Trophoblast cell (in vitro differentiated cells and primary cell): ENCODE results near the gene PGK1.
"Not testable (repeated sequence)": the region's sequence is repeated elsewhere in the genome, so short reads cannot be mapped to it uniquely, and the experiment has no call there.

Source experiments
- DNase-seq, 2 donors: peaks; one replicate each; pipeline ENCODE4 v3.0.0-alpha.2; 2016
- H2AFZ ChIP-seq: 2 replicates; pipeline ENCODE4 v1.6.1; 2013; ENCODE audit warnings: low read length, moderate library complexity, mild to moderate bottlenecking; ENCODE audit not compliant: insufficient read depth, poor library complexity
- H2AK5ac ChIP-seq: 2 replicates; pipeline ENCODE4 v1.6.1; 2013; ENCODE audit warnings: mild to moderate bottlenecking, low read length
- H2BK120ac ChIP-seq: 2 replicates; pipeline ENCODE4 v1.6.1; 2013; ENCODE audit warnings: low read length, mild to moderate bottlenecking, moderate library complexity; ENCODE audit not compliant: insufficient read depth, poor library complexity
- H2BK12ac ChIP-seq: 2 replicates; pipeline ENCODE4 v1.6.1; 2013; ENCODE audit warnings: mild to moderate bottlenecking, low read length, moderate library complexity
- H2BK5ac ChIP-seq: 2 replicates; pipeline ENCODE4 v1.6.1; 2013; ENCODE audit warnings: low read length, low read depth, moderate library complexity, mild to moderate bottlenecking; ENCODE audit not compliant: poor library complexity
- H3K14ac ChIP-seq: 2 replicates; pipeline ENCODE4 v1.6.1; 2013; ENCODE audit warnings: mild to moderate bottlenecking, low read length
- H3K18ac ChIP-seq: 2 replicates; pipeline ENCODE4 v1.6.1; 2013; ENCODE audit warnings: mild to moderate bottlenecking, low read length
- H3K23ac ChIP-seq: 2 replicates; pipeline ENCODE4 v1.6.1; 2013; ENCODE audit warnings: low read length
- H3K27ac ChIP-seq: 2 replicates; pipeline ENCODE4 v1.5.1; 2013; ENCODE audit warnings: low read depth, mild to moderate bottlenecking, inconsistent platforms, low read length, moderate library complexity
- H3K27me3 ChIP-seq: 2 replicates; pipeline ENCODE4 v1.6.1; 2013; ENCODE audit warnings: inconsistent platforms, mild to moderate bottlenecking, low read length, moderate library complexity; ENCODE audit not compliant: insufficient read depth
- H3K36me3 ChIP-seq, 2 experiments: 1 replicate in 1 of 2; 2 replicates in 1 of 2; pipeline ENCODE4 v1.6.1; 2013; ENCODE audit warnings: low read length in 2 of 2, mild to moderate bottlenecking in 2 of 2, moderate library complexity in 1 of 2; ENCODE audit not compliant: insufficient read depth in 2 of 2, control insufficient read depth in 1 of 2
- H3K4ac ChIP-seq: 2 replicates; pipeline ENCODE4 v1.6.1; 2013; ENCODE audit warnings: low read depth, mild to moderate bottlenecking, low read length, moderate library complexity
- H3K4me1 ChIP-seq, 2 experiments: 1 replicate in 1 of 2; 2 replicates in 1 of 2; pipeline ENCODE4 v1.6.1; 2013; ENCODE audit warnings: low read length in 2 of 2, mild to moderate bottlenecking in 2 of 2, moderate library complexity in 1 of 2; ENCODE audit not compliant: insufficient read depth in 2 of 2, control insufficient read depth in 1 of 2
- H3K4me2 ChIP-seq: 2 replicates; pipeline ENCODE4 v1.6.1; 2013; ENCODE audit warnings: inconsistent platforms, mild to moderate bottlenecking, low read length, moderate library complexity
- H3K4me3 ChIP-seq: 2 replicates; pipeline ENCODE4 v1.5.1; 2013; ENCODE audit warnings: mild to moderate bottlenecking, low read depth, low read length, inconsistent platforms
- H3K79me1 ChIP-seq: one replicate; pipeline ENCODE4 v1.6.1; 2013; ENCODE audit warnings: low read length
- H3K79me2 ChIP-seq: 2 replicates; pipeline ENCODE4 v1.6.1; 2013; ENCODE audit warnings: low read length, mild to moderate bottlenecking; ENCODE audit not compliant: control insufficient read depth, insufficient read depth, poor library complexity
- H3K9ac ChIP-seq: 2 replicates; pipeline ENCODE4 v1.6.1; 2013; ENCODE audit warnings: mild to moderate bottlenecking, low read length
- H3K9me3 ChIP-seq: 2 replicates; pipeline ENCODE4 v1.6.1; 2013; ENCODE audit warnings: low read depth, mild to moderate bottlenecking, control low read depth, inconsistent platforms, low read length; ENCODE audit not compliant: insufficient read depth
- H4K12ac ChIP-seq: 2 replicates; pipeline ENCODE4 v1.6.1; 2013; ENCODE audit warnings: low read depth, mild to moderate bottlenecking, low read length, moderate library complexity
- H4K8ac ChIP-seq: 2 replicates; pipeline ENCODE4 v1.6.1; 2013; ENCODE audit warnings: low read depth, mild to moderate bottlenecking, low read length, moderate library complexity
- H4K91ac ChIP-seq: one replicate; pipeline ENCODE4 v1.6.1; 2013; ENCODE audit warnings: low read depth, mild to moderate bottlenecking, low read length, moderate library complexity
- WGBS: extraction: QIAGEN DNeasy Blood & Tissue Kit; methylation state at CpG from one replicate; pipeline ENCODE4 v1.1.7; 2013; ENCODE audit warnings: missing lambda C conversion rate; ENCODE audit not compliant: insufficient read length, insufficient coverage; ENCODE audit errors: extremely low coverage; 5-methylcytosine and 5-hydroxymethylcytosine counted together

PGK1 gene

GRCh38 chrX:78160711-78161110 is 56.7 kb downstream of the PGK1 start:
- H3K9ac ChIP-seq, H2BK120ac ChIP-seq, H2BK12ac ChIP-seq, H3K4me2 ChIP-seq, H3K14ac ChIP-seq, H2AK5ac ChIP-seq, H3K4me3 ChIP-seq, H2AFZ ChIP-seq, H3K27me3 ChIP-seq, H3K27ac ChIP-seq, H3K18ac ChIP-seq, H4K91ac ChIP-seq, H4K12ac ChIP-seq, H3K79me2 ChIP-seq, H3K23ac ChIP-seq, H3K4me1 ChIP-seq, H3K79me1 ChIP-seq, DNase-seq, H4K8ac ChIP-seq, H3K9me3 ChIP-seq, H3K36me3 ChIP-seq, H2BK5ac ChIP-seq, H3K4ac ChIP-seq: not testable (repeated sequence)
- WGBS: no CpG with 5 or more reads among the region's 4 CpGs

GRCh38 chrX:78163175-78163574 is 59.1 kb downstream of the PGK1 start:
- H3K9me3 ChIP-seq, H3K79me1 ChIP-seq, H3K79me2 ChIP-seq, H2AK5ac ChIP-seq, H2AFZ ChIP-seq, H4K8ac ChIP-seq, H2BK120ac ChIP-seq, DNase-seq, H3K4ac ChIP-seq, H2BK12ac ChIP-seq, H3K4me3 ChIP-seq, H4K91ac ChIP-seq, H3K23ac ChIP-seq, H3K4me2 ChIP-seq, H3K18ac ChIP-seq, H3K36me3 ChIP-seq, H3K4me1 ChIP-seq, H3K9ac ChIP-seq, H3K27ac ChIP-seq, H3K27me3 ChIP-seq, H3K14ac ChIP-seq, H2BK5ac ChIP-seq, H4K12ac ChIP-seq: not testable (repeated sequence)
- WGBS: no CpG with 5 or more reads among the region's 4 CpGs

- H4K12ac ChIP-seq: no peak overlapping the region
- no peak overlapping the region for H3K4me2 ChIP-seq
- H2BK120ac ChIP-seq: no peak overlapping the region
- no peak overlapping the region for H3K14ac ChIP-seq
- no peak overlapping the region for H3K23ac ChIP-seq
- no peak for DNase-seq
- H2BK12ac ChIP-seq: no peak overlapping the region
- H2AFZ ChIP-seq: no peak overlapping the region
- no peaks in the 10 kb centered on the region for H3K4me1 ChIP-seq
- no peak overlapping the region for H3K9ac ChIP-seq
- H3K27me3 ChIP-seq: no peaks in the 10 kb centered on the region
- H2BK5ac ChIP-seq: no peak overlapping the region
- H3K18ac ChIP-seq: no peak overlapping the region
- H3K36me3 ChIP-seq: no peaks in the 10 kb centered on the region
- no peak overlapping the region for H2AK5ac ChIP-seq
- no peaks in the 10 kb centered on the region for H3K79me1 ChIP-seq
- H3K79me2 ChIP-seq: no peaks in the 10 kb centered on the region
- H3K4me3 ChIP-seq: no peak overlapping the region
- no peak overlapping the region for H4K8ac ChIP-seq
- H4K91ac ChIP-seq: no peak overlapping the region
- no peak overlapping the region for H3K4ac ChIP-seq
- no peak overlapping the region for H3K27ac ChIP-seq
- no peaks in the 10 kb centered on the region for H3K9me3 ChIP-seq
- WGBS: no CpG with 5 or more reads among the region's 1 CpG
Observed at GRCh38 chrX:78165425-78165824, 61.4 kb downstream of the PGK1 start.

GRCh38 chrX:78168065-78168464 is 64.0 kb downstream of the PGK1 start:
- Histone ChIP-seq H2AK5ac (no peak overlapping the region), H3K27ac (no peak overlapping the region), H3K79me1 (no peaks in the 10 kb centered on the region), H3K4me3 (no peak overlapping the region), H2BK120ac (no peak overlapping the region), H3K9me3 (no peaks in the 10 kb centered on the region), H2BK12ac (no peak overlapping the region), H3K9ac (no peak overlapping the region), H3K79me2 (no peaks in the 10 kb centered on the region), H2AFZ (no peak overlapping the region), H3K36me3 (no peaks in the 10 kb centered on the region), H3K23ac (no peak overlapping the region), H3K4ac (no peak overlapping the region), H4K8ac (no peak overlapping the region), H3K4me1 (no peaks in the 10 kb centered on the region), H3K18ac (no peak overlapping the region), H3K14ac (no peak overlapping the region), H4K91ac (no peak overlapping the region), H2BK5ac (no peak overlapping the region), H4K12ac (no peak overlapping the region), H3K27me3 (no peaks in the 10 kb centered on the region), H3K4me2 (no peak overlapping the region)
- DNase-seq: no peak
